Smooth muscle cell (in vitro differentiated cells): ENCODE results near the gene TCF3. TPM values are rescaled to one million over a fixed set of nuclear protein-coding genes. Genes with fewer than 3 reads are reported as not detected.
A peak's percentile ranks its signal among the peaks of the same experiment; 100 is the strongest.

ENCODE experiments used
- DNase-seq: peaks from one replicate; lab custom pipeline; 2025; ENCODE audit not compliant: unreplicated experiment; lab: John Stamatoyannopoulos, UW
- H2AFZ ChIP-seq: fragments of 200-600 bp; sonication (generic); 2 replicates; pipeline ENCODE4 v1.6.0; 2016; ENCODE audit warnings: antibody characterized with exemption, low read depth, mild to moderate bottlenecking
- H3F3A ChIP-seq: fragments of 200-600 bp; sonication (generic); 2 replicates; pipeline ENCODE4 v1.6.0; 2017; ENCODE audit warnings: antibody characterized with exemption, low read depth
- H3K27ac ChIP-seq: fragments of 200-600 bp; sonication (generic); 2 replicates; pipeline ENCODE4 v1.5.1; 2016; ENCODE audit warnings: low read depth, mild to moderate bottlenecking
- H3K27me3 ChIP-seq: fragments of 200-600 bp; sonication (generic); 2 replicates; pipeline ENCODE4 v1.6.1; 2016; ENCODE audit warnings: low read depth, mild to moderate bottlenecking
- H3K36me3 ChIP-seq: fragments of 200-600 bp; sonication (generic); 2 replicates; pipeline ENCODE4 v1.5.1; 2016; ENCODE audit warnings: low read depth
- H3K4me1 ChIP-seq: fragments of 200-600 bp; sonication (generic); 2 replicates; pipeline ENCODE4 v1.5.1; 2016; ENCODE audit warnings: low read depth
- H3K4me2 ChIP-seq: fragments of 200-600 bp; sonication (generic); 2 replicates; pipeline ENCODE4 v1.6.0; 2016; ENCODE audit warnings: mild to moderate bottlenecking
- H3K4me3 ChIP-seq: fragments of 200-600 bp; sonication (generic); 2 replicates; pipeline ENCODE4 v1.5.1; 2016; ENCODE audit warnings: mild to moderate bottlenecking
- H3K79me2 ChIP-seq: fragments of 200-600 bp; sonication (generic); 2 replicates; pipeline ENCODE4 v1.6.0; 2016; ENCODE audit warnings: low read depth, mild to moderate bottlenecking
- H3K9ac ChIP-seq: fragments of 200-600 bp; sonication (generic); 2 replicates; pipeline ENCODE4 v1.6.0; 2016; ENCODE audit warnings: low read depth
- H3K9me3 ChIP-seq: fragments of 200-600 bp; sonication (generic); replicated peaks from 2 replicates; pipeline ENCODE4 v1.5.1; 2016; ENCODE audit warnings: low read depth
- H4K20me1 ChIP-seq: fragments of 200-600 bp; sonication (generic); 2 replicates; pipeline ENCODE4 v1.6.0; 2016; ENCODE audit warnings: low read depth
- WGBS: methylation state at CpG from one replicate; pipeline ENCODE4 v1.1.7; 2016; ENCODE audit warnings: low lambda C conversion rate; 5-methylcytosine and 5-hydroxymethylcytosine counted together
- polyA plus RNA-seq: library from polyadenylated mRNA; unstranded; fragments of >200 nt; fragmentation: Nextera tagmentation; extraction: Ambion mirVana; gene quantifications from 2 replicates; pipeline ENCODE4 v1.2.1, GENCODE V29; 2016
- total RNA-seq: library from RNA; depleted of rRNA; stranded (reverse); fragments of >200 nt; gene quantifications from 2 replicates; pipeline ENCODE4 v1.2.3, GENCODE V29; 2014
- TF ChIP-seq, protein P1 (sequence below): fragments of 200-600 bp; sonication (generic); IDR thresholded peaks from 2 replicates; pipeline ENCODE4 v1.5.1; 2017; ENCODE audit warnings: borderline replicate concordance, mild to moderate bottlenecking, antibody characterized with exemption; ENCODE audit not compliant: insufficient read depth, poor library complexity, severe bottlenecking

TCF3 gene
- total and polyA plus RNA-seq, 2 experiments from 2014 or later = 89.0 to 150 TPM

- TF ChIP-seq, protein P1, sequence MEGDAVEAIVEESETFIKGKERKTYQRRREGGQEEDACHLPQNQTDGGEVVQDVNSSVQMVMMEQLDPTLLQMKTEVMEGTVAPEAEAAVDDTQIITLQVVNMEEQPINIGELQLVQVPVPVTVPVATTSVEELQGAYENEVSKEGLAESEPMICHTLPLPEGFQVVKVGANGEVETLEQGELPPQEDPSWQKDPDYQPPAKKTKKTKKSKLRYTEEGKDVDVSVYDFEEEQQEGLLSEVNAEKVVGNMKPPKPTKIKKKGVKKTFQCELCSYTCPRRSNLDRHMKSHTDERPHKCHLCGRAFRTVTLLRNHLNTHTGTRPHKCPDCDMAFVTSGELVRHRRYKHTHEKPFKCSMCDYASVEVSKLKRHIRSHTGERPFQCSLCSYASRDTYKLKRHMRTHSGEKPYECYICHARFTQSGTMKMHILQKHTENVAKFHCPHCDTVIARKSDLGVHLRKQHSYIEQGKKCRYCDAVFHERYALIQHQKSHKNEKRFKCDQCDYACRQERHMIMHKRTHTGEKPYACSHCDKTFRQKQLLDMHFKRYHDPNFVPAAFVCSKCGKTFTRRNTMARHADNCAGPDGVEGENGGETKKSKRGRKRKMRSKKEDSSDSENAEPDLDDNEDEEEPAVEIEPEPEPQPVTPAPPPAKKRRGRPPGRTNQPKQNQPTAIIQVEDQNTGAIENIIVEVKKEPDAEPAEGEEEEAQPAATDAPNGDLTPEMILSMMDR = no peak
- no peaks in the 10 kb centered on the region for H3K9me3 ChIP-seq
- H3K4me1 ChIP-seq = no peaks in the 10 kb centered on the region
- H4K20me1 ChIP-seq = peaks cover 59% of the 10 kb centered on the region
- no peak for DNase-seq
- peak overlapping the region; percentile 92 for H3K9ac ChIP-seq
- H3K36me3 ChIP-seq = no peaks in the 10 kb centered on the region
- no peaks in the 10 kb centered on the region for H3F3A ChIP-seq
- H3K4me3 ChIP-seq = peak overlapping the region; percentile 72
- H3K4me2 ChIP-seq = peak overlapping the region; percentile 92
- WGBS = 50% methylated on average over 10 of the region's 10 CpGs
- H3K27ac ChIP-seq = peak overlapping the region; percentile 90
- no peak overlapping the region for H2AFZ ChIP-seq
- peaks cover 63% of the 10 kb centered on the region for H3K79me2 ChIP-seq
- no peaks in the 10 kb centered on the region for H3K27me3 ChIP-seq
Measured at GRCh38 chr19:1590641-1591397, 61.6 kb downstream of the TCF3 start.

DNA sequence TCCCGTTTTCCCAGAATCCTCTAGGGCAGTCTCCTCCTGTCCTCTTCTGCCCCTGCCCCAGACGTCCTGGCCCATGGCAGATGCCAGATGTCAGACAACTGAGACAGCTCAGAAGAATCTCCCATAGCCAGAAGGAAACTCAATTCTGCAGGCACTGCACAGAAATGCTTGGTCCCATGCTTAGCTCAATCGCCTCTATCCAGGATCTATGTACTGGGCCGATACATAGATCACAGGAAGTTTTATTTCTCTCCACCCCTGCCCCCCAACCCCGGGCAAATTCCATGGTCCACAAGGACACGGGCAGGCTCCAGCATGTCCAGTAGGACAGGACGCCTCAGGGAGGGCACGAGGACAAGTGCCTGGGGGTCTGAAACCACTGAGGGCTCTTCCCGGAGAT is 64.5 kb downstream of the TCF3 start:
- Histone ChIP-seq H3K4me3 (no peak overlapping the region), H2AFZ (no peak overlapping the region), H3K27ac (peak overlapping the region; percentile 42), H3K27me3 (no peaks in the 10 kb centered on the region), H3K9ac (no peak overlapping the region), H3K4me2 (no peak overlapping the region), H3K4me1 (no peaks in the 10 kb centered on the region), H3K9me3 (no peaks in the 10 kb centered on the region), H3K36me3 (no peaks in the 10 kb centered on the region), H3K79me2 (peaks cover 74% of the 10 kb centered on the region), H3F3A (no peaks in the 10 kb centered on the region), H4K20me1 (peaks cover 85% of the 10 kb centered on the region)
- 71% methylated on average over 9 of the region's 9 CpGs for WGBS
- TF ChIP-seq, protein P1 = no peak
- no peak for DNase-seq

DNA sequence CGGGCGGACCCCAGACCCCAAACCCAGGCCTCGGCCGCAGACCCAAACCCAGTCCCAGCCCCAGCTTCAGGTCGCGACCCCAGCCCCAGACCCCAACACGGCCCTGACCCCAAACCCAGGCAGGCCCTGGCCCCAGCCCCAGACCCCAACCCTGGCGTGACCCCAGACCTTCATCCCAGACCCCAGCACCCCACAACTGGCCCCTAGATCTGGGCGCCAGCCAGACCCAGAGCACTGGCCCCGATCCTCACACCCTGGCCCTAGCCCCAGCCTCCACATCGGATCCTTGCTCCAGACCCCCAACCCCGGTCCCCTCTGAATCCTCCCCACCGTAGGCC is 67.2 kb downstream of the TCF3 start:
- peaks cover 76% of the 10 kb centered on the region for H4K20me1 ChIP-seq
- no peak overlapping the region for H3K9ac ChIP-seq
- no peaks in the 10 kb centered on the region for H3K4me1 ChIP-seq
- H3K36me3 ChIP-seq = no peaks in the 10 kb centered on the region
- DNase-seq = no peak
- H3K79me2 ChIP-seq = peaks cover 55% of the 10 kb centered on the region
- no peaks in the 10 kb centered on the region for H3K27me3 ChIP-seq
- WGBS = 97% methylated on average over 6 of the region's 13 CpGs
- TF ChIP-seq, protein P1 = no peak
- H3K27ac ChIP-seq = no peak overlapping the region
- no peak overlapping the region for H3K4me3 ChIP-seq
- no peak overlapping the region for H3K4me2 ChIP-seq
- no peak overlapping the region for H2AFZ ChIP-seq
- H3F3A ChIP-seq = no peaks in the 10 kb centered on the region
- no peaks in the 10 kb centered on the region for H3K9me3 ChIP-seq
